ENCODE results near the gene CAMSAP3.

DNA sequence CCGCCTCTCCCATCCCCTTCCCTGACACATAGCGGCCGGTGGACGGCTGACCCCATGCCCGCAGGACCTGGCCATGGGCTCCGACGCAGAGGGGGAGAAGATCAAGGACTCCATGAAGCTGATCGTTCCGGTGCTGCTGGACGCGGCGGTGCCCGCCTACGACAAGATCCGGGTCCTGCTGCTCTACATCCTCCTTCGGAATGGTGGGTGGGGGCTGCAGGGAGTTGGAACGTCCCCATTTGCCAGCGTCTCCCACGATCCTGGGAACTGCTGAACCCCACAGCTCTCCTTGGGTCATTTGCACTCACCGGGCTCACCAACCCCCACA is 48.9 kb downstream of the CAMSAP3 start:
- TF ChIP-seq, protein P1, sequence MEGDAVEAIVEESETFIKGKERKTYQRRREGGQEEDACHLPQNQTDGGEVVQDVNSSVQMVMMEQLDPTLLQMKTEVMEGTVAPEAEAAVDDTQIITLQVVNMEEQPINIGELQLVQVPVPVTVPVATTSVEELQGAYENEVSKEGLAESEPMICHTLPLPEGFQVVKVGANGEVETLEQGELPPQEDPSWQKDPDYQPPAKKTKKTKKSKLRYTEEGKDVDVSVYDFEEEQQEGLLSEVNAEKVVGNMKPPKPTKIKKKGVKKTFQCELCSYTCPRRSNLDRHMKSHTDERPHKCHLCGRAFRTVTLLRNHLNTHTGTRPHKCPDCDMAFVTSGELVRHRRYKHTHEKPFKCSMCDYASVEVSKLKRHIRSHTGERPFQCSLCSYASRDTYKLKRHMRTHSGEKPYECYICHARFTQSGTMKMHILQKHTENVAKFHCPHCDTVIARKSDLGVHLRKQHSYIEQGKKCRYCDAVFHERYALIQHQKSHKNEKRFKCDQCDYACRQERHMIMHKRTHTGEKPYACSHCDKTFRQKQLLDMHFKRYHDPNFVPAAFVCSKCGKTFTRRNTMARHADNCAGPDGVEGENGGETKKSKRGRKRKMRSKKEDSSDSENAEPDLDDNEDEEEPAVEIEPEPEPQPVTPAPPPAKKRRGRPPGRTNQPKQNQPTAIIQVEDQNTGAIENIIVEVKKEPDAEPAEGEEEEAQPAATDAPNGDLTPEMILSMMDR (IDR thresholded peaks at IDR 0.05; ENCODE audit: low read length): no peak
- TF ChIP-seq EZH2 (IDR thresholded peaks at IDR 0.05; ENCODE audit: borderline replicate concordance, low read length): no peak
